Esophagus squamous epithelium (tissue), 4 donors: ENCODE data around the gene ZNF667.

Experiments
- POLR2A ChIP-seq, 4 donors: fragments of 450-650 bp; IDR thresholded peaks; one replicate each; pipeline ENCODE4 v1.6.1; 2017; ENCODE audit warnings: antibody characterized with exemption in 4 of 4, mild to moderate bottlenecking in 4 of 4, moderate library complexity in 3 of 4
- TF ChIP-seq, protein P1 (sequence below), 6 experiments: fragments of 450-650 bp in 4 of 6; fragments of 200-600 bp in 2 of 6; sonication (generic) in 2 of 6; IDR thresholded peaks; one replicate each; pipeline ENCODE4 v1.5.1; 2016 to 2019; ENCODE audit warnings: antibody characterized with exemption in 6 of 6, mild to moderate bottlenecking in 4 of 6, moderate library complexity in 4 of 6

DNA sequence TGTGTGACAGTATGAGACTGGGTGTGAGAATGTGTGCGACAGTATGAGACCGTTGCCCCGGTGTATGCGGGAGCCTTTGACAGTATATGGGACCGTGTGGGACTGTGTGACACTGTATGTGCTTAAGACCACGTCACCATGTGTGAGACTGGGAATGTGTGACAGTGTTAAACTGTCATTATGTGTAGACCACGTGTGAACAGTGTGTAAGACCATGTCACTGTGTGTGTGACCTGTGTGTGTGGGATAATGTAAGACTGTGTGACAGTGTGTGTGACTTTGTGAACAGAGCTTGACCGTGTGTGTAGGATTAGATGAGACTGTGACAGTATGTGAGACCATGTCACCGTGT lies 72.5 kb downstream of the ZNF667 start:
- TF ChIP-seq POLR2A (IDR thresholded peaks at IDR 0.05): no peak
- TF ChIP-seq, protein P1, sequence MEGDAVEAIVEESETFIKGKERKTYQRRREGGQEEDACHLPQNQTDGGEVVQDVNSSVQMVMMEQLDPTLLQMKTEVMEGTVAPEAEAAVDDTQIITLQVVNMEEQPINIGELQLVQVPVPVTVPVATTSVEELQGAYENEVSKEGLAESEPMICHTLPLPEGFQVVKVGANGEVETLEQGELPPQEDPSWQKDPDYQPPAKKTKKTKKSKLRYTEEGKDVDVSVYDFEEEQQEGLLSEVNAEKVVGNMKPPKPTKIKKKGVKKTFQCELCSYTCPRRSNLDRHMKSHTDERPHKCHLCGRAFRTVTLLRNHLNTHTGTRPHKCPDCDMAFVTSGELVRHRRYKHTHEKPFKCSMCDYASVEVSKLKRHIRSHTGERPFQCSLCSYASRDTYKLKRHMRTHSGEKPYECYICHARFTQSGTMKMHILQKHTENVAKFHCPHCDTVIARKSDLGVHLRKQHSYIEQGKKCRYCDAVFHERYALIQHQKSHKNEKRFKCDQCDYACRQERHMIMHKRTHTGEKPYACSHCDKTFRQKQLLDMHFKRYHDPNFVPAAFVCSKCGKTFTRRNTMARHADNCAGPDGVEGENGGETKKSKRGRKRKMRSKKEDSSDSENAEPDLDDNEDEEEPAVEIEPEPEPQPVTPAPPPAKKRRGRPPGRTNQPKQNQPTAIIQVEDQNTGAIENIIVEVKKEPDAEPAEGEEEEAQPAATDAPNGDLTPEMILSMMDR (IDR thresholded peaks at IDR 0.05): no peak
